ENCODE results near the gene RFLNA.
A peak's percentile ranks its signal among the peaks of the same experiment; 100 is the strongest.

The RFLNA gene

DNA sequence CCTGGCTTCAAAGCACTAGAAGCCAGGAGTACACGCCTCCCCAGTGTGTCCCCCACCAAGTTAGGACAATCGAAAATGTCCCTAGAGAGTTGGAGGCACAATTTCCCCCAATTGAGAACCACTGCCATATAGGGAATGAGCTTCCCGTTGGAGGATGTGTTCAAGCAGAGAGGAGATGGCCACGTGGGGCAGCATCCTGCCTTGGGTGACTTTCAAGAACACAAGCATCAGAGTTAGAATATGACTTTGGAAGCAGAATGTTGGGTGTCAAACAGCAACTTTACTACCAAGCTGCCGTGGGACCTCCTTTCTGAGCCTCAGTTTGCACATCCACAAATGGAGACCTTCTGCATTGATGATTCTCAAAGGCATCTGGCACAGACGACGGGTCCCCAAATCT is 56.5 kb downstream of the RFLNA start:
- TF ChIP-seq, protein P1, sequence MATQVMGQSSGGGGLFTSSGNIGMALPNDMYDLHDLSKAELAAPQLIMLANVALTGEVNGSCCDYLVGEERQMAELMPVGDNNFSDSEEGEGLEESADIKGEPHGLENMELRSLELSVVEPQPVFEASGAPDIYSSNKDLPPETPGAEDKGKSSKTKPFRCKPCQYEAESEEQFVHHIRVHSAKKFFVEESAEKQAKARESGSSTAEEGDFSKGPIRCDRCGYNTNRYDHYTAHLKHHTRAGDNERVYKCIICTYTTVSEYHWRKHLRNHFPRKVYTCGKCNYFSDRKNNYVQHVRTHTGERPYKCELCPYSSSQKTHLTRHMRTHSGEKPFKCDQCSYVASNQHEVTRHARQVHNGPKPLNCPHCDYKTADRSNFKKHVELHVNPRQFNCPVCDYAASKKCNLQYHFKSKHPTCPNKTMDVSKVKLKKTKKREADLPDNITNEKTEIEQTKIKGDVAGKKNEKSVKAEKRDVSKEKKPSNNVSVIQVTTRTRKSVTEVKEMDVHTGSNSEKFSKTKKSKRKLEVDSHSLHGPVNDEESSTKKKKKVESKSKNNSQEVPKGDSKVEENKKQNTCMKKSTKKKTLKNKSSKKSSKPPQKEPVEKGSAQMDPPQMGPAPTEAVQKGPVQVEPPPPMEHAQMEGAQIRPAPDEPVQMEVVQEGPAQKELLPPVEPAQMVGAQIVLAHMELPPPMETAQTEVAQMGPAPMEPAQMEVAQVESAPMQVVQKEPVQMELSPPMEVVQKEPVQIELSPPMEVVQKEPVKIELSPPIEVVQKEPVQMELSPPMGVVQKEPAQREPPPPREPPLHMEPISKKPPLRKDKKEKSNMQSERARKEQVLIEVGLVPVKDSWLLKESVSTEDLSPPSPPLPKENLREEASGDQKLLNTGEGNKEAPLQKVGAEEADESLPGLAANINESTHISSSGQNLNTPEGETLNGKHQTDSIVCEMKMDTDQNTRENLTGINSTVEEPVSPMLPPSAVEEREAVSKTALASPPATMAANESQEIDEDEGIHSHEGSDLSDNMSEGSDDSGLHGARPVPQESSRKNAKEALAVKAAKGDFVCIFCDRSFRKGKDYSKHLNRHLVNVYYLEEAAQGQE (IDR thresholded peaks at IDR 0.05; ENCODE audit: low read depth) = no peak
- no peak for TF ChIP-seq RAD21 (IDR thresholded peaks at IDR 0.05; ENCODE audit: low read depth)

DNA sequence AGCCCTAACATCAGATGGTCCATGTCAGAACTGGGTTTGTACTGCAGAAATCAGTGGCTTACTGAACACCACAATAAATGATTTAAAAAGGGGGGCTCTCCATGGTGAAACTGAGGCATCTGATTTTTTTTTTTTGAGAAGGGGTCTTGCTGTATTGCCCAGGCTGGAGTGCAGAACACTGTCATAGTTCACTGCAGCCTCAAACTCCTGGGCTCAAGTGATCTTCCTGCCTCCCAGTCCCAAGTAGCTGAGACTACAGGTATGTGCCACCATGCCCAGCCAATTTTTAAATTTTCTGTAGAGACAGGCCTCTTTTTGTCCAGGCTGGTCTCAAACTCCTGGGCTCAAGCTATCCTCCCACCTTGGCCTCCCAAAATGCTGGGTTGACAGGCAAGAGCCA is 57.4 kb downstream of the RFLNA start:
- TF ChIP-seq TEAD4 (IDR thresholded peaks at IDR 0.05) = no peak
- no peak for TF ChIP-seq ZBTB7A (IDR thresholded peaks at IDR 0.05; ENCODE audit: low read depth)
- no peak for TF ChIP-seq NFIC (IDR thresholded peaks at IDR 0.05)
- TF ChIP-seq, protein P2, sequence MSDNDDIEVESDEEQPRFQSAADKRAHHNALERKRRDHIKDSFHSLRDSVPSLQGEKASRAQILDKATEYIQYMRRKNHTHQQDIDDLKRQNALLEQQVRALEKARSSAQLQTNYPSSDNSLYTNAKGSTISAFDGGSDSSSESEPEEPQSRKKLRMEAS (IDR thresholded peaks at IDR 0.05) = no peak
- no peak for TF ChIP-seq TCF12 (IDR thresholded peaks at IDR 0.05; ENCODE audit: low read depth)
- no peak for TF ChIP-seq RAD21 (IDR thresholded peaks at IDR 0.05; ENCODE audit: low read depth)
- no peak for TF ChIP-seq CEBPB (IDR thresholded peaks at IDR 0.05)
- no peak for TF ChIP-seq EGR1 (IDR thresholded peaks at IDR 0.05)
- no peak for TF ChIP-seq TAF1 (IDR thresholded peaks at IDR 0.05; ENCODE audit: low read depth)
- TF ChIP-seq, protein P3, sequence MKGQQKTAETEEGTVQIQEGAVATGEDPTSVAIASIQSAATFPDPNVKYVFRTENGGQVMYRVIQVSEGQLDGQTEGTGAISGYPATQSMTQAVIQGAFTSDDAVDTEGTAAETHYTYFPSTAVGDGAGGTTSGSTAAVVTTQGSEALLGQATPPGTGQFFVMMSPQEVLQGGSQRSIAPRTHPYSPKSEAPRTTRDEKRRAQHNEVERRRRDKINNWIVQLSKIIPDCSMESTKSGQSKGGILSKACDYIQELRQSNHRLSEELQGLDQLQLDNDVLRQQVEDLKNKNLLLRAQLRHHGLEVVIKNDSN (IDR thresholded peaks at IDR 0.05) = no peak
- no peak for TF ChIP-seq CREB1 (IDR thresholded peaks at IDR 0.05; ENCODE audit: low read depth)

DNA sequence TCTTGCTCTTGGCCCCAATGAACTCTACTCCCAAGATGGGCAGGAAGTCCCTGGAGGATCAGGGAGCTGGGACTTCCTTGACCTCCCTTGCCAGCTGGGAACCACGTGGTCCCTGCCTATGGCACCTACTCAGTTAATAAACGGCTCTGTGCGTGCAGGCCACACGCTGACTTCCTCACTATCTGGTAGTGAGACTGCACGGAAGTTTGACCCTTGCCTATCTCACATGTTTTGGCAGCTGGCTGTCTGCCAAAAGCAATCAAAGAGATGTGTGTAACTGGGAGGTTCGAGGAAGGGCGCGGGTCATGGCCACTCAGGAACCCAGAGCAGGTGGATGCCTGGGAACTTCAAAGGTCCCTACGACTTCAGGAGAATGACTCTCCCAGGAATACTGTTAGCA is 57.9 kb downstream of the RFLNA start:
- TF ChIP-seq NFIC (IDR thresholded peaks at IDR 0.05) (peak; percentile 45; the same call in 1 of the 2 replicates), FOXM1 (IDR thresholded peaks at IDR 0.05; ENCODE audit: borderline replicate concordance, low read depth) (no peak)

DNA sequence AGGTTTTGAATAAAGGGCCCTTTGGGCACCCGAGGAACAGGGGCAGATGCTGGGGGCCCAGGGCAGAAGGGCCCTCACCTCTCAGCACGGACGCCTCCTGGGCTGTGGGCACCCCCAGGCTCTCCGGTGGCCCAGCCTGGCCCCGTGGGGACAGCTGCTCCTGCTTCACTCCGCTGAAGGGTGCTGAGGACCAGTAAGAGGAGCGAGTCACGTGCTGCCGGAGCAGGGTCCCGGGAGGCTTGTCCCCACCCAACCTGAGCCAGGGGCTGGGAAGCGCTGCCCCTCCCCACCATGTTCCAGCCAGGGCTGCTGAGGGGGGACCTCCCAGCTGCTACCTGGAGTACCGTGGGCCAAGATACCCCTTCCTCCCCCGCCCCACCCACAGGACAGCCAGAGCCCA is 59.5 kb downstream of the RFLNA start:
- TF ChIP-seq, protein P1 (IDR thresholded peaks at IDR 0.05; ENCODE audit: low read depth) = no peak
- TF ChIP-seq CEBPB (IDR thresholded peaks at IDR 0.05) (no peak), TEAD4 (IDR thresholded peaks at IDR 0.05) (no peak), NFIC (IDR thresholded peaks at IDR 0.05) (no peak), EP300 (IDR thresholded peaks at IDR 0.05; ENCODE audit: borderline replicate concordance) (no peak), RAD21 (IDR thresholded peaks at IDR 0.05; ENCODE audit: low read depth) (no peak), YY1 (IDR thresholded peaks at IDR 0.05; ENCODE audit: low read depth) (no peak), EGR1 (IDR thresholded peaks at IDR 0.05) (no peak)
- TF ChIP-seq, protein P2 (IDR thresholded peaks at IDR 0.05) = no peak

DNA sequence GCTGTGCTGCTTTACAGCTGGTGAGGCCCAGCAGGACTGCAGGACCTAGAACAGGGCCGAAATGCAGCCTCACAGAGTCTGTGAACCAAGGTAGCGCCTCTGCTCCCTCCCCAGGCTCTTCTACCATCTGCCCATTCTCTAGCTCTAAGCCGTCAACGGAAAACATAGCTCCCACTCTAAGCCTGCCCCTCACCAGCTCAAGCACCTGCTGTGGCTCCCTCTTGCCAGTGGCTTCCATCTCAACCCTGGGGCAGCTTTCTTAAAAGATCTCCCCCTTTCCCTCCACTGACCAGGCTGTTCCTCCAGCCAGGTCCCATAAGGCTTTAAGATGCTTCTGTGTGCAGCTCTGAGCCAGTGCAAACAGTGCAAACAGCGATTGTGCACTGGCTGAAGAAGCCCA is 61.3 kb downstream of the RFLNA start:
- TF ChIP-seq, protein P3 (IDR thresholded peaks at IDR 0.05) = no peak
- no peak for TF ChIP-seq EP300 (IDR thresholded peaks at IDR 0.05; ENCODE audit: borderline replicate concordance)
- TF ChIP-seq, protein P2 (IDR thresholded peaks at IDR 0.05) = no peak
- no peak for TF ChIP-seq TCF12 (IDR thresholded peaks at IDR 0.05; ENCODE audit: low read depth)
- TF ChIP-seq TEAD4 (IDR thresholded peaks at IDR 0.05) = no peak
- TF ChIP-seq CEBPB (IDR thresholded peaks at IDR 0.05) = no peak
- no peak for TF ChIP-seq FOXM1 (IDR thresholded peaks at IDR 0.05; ENCODE audit: borderline replicate concordance, low read depth)
- TF ChIP-seq ZBTB7A (IDR thresholded peaks at IDR 0.05; ENCODE audit: low read depth) = no peak
- TF ChIP-seq NFIC (IDR thresholded peaks at IDR 0.05) = no peak
- TF ChIP-seq TAF1 (IDR thresholded peaks at IDR 0.05; ENCODE audit: low read depth) = no peak
- no peak for TF ChIP-seq CREB1 (IDR thresholded peaks at IDR 0.05; ENCODE audit: low read depth)
- no peak for TF ChIP-seq YY1 (IDR thresholded peaks at IDR 0.05; ENCODE audit: low read depth)
- TF ChIP-seq EGR1 (IDR thresholded peaks at IDR 0.05) = no peak
- TF ChIP-seq, protein P1 (IDR thresholded peaks at IDR 0.05; ENCODE audit: low read depth) = no peak
- TF ChIP-seq RAD21 (IDR thresholded peaks at IDR 0.05; ENCODE audit: low read depth) = no peak

Data from Ishikawa (cell line).